C4-2B (cell line): ENCODE results near the gene OAT.

ENCODE experiments used
- ZFX ChIP-seq: fragments of 450-650 bp; IDR thresholded peaks from 2 replicates; pipeline ENCODE4 v1.6.1; 2017
- TF ChIP-seq, protein P1 (sequence below): fragments of 450-650 bp; conservative IDR thresholded peaks from 2 replicates; pipeline ENCODE4 v1.5.1; 2017; ENCODE audit warnings: mild to moderate bottlenecking

DNA sequence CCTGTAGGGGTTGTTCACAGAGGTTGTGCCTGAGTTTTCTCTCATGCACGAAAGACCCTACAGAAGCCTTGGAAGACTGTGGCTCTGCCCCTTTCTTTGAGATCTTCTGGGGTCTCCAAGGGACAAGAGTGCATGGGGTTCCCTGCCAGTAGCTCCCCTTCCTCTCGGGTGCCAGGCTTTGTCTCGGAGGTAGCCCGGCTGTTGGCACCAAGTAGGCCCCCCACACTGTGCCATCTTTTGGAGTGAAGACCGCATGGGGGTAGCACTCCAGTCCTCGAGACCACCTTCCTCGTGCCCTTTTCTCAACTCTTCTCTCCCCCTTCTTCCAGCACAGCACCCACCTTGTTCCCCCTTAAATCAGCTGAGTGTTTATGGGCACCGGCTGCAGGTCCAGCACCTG, 41.6 kb downstream of the OAT start:
- TF ChIP-seq, protein P1, sequence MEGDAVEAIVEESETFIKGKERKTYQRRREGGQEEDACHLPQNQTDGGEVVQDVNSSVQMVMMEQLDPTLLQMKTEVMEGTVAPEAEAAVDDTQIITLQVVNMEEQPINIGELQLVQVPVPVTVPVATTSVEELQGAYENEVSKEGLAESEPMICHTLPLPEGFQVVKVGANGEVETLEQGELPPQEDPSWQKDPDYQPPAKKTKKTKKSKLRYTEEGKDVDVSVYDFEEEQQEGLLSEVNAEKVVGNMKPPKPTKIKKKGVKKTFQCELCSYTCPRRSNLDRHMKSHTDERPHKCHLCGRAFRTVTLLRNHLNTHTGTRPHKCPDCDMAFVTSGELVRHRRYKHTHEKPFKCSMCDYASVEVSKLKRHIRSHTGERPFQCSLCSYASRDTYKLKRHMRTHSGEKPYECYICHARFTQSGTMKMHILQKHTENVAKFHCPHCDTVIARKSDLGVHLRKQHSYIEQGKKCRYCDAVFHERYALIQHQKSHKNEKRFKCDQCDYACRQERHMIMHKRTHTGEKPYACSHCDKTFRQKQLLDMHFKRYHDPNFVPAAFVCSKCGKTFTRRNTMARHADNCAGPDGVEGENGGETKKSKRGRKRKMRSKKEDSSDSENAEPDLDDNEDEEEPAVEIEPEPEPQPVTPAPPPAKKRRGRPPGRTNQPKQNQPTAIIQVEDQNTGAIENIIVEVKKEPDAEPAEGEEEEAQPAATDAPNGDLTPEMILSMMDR = no peak
- TF ChIP-seq ZFX = no peak
